ENCODE results near the gene GOLGA8M.
"Not testable (repeated sequence)": the region's sequence is repeated elsewhere in the genome, so short reads cannot be mapped to it uniquely, and the experiment has no call there.

DNA sequence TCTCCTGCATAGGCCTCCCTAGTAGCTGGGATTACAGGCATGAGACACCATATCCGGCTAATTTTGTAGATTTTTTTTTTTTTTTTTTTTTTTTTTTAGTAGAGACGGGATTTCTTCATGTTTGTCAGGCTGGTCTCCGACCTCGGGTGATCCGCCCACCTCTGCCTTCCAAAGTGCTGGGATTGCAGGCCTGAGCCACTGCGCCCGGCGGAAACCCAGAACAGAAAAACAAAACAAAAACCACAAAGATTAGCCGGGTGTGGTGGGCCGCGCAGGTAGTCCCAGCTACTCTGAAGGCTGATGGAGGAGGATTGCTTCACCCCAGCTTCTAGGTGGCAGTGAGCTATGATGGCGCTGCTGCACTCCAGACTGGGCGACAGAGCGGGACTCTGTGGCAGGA lies 14.8 kb upstream of the GOLGA8M start:
- not testable (repeated sequence) for TF ChIP-seq CTCF (conservative IDR thresholded peaks at IDR 0.05; ENCODE audit: low read depth, low read length); EZH2 (IDR thresholded peaks at IDR 0.05; ENCODE audit: borderline replicate concordance, low read depth, low read length, poor library complexity, severe bottlenecking)

Data from A673 (cell line).